ENCODE data around the gene AK9. TPM values are rescaled to one million over a fixed set of nuclear protein-coding genes. Genes with fewer than 3 reads are reported as not detected.
"Not testable (repeated sequence)": the region's sequence is repeated elsewhere in the genome, so short reads cannot be mapped to it uniquely, and the experiment has no call there.

AK9 gene
- total and polyA plus RNA-seq, 4 donors = 1.1 to 5.3 (median 3.8) TPM

DNA sequence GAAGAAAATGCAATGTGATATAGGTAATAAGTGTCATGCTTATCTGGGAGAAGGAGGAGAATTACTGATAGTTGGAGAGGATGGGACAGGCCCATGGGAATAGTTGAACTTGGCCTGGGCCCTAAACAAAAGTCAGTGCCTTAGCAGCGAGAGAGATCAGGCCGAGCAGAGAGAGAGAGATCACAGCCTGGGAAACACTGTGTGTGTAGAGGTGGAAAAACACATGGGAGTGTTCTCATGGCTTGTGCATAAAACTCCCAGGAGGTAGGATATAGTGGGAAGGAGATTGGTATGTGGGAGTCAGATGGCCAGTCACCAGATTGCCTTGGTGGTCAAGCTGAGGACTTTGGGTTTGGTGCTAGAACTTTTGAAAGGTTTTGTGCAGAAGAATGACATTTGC lies 47.7 kb upstream of the AK9 start:
- DNase-seq (ENCODE audit: low spot score) = no peak
- H3K27ac ChIP-seq (ENCODE audit: low read depth in 1 of 2, low read length in 2 of 2) = no peak overlapping the region
- no peak overlapping the region for H3K4me3 ChIP-seq (ENCODE audit: low read depth in 1 of 3, low read length in 3 of 3)
- no peak overlapping the region for H3K9ac ChIP-seq (ENCODE audit: low read depth in 1 of 2, low read length in 2 of 2)
- no peaks in the 10 kb centered on the region for H3K4me1 ChIP-seq (ENCODE audit: control insufficient read depth in 4 of 4, insufficient read depth in 4 of 4, low read length in 3 of 4)
- no peaks in the 10 kb centered on the region for H3K27me3 ChIP-seq (ENCODE audit: control insufficient read depth in 4 of 4, insufficient read depth in 4 of 4, low read length in 3 of 4)
- peaks cover 4 to 23% (median 11%) of the 10 kb centered on the region in 4 donors for H3K36me3 ChIP-seq (ENCODE audit: control insufficient read depth in 4 of 4, insufficient read depth in 3 of 4, low read depth in 1 of 4, low read length in 3 of 4)
- TF ChIP-seq FOXA1 (IDR thresholded peaks at IDR 0.05) (no peak), NR2F2 (IDR thresholded peaks at IDR 0.05) (no peak), YY1 (IDR thresholded peaks at IDR 0.05) (no peak), REST (IDR thresholded peaks at IDR 0.05) (no peak)
- TF ChIP-seq, protein P1, sequence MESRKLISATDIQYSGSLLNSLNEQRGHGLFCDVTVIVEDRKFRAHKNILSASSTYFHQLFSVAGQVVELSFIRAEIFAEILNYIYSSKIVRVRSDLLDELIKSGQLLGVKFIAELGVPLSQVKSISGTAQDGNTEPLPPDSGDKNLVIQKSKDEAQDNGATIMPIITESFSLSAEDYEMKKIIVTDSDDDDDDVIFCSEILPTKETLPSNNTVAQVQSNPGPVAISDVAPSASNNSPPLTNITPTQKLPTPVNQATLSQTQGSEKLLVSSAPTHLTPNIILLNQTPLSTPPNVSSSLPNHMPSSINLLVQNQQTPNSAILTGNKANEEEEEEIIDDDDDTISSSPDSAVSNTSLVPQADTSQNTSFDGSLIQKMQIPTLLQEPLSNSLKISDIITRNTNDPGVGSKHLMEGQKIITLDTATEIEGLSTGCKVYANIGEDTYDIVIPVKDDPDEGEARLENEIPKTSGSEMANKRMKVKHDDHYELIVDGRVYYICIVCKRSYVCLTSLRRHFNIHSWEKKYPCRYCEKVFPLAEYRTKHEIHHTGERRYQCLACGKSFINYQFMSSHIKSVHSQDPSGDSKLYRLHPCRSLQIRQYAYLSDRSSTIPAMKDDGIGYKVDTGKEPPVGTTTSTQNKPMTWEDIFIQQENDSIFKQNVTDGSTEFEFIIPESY (IDR thresholded peaks at IDR 0.05) = no peak
- H3K9me3 ChIP-seq (ENCODE audit: control insufficient read depth in 4 of 4, low read length in 3 of 4) = no peaks in the 10 kb centered on the region
- WGBS = 92% methylated on average over 2 of the region's 2 CpGs

- TF ChIP-seq, protein P2, sequence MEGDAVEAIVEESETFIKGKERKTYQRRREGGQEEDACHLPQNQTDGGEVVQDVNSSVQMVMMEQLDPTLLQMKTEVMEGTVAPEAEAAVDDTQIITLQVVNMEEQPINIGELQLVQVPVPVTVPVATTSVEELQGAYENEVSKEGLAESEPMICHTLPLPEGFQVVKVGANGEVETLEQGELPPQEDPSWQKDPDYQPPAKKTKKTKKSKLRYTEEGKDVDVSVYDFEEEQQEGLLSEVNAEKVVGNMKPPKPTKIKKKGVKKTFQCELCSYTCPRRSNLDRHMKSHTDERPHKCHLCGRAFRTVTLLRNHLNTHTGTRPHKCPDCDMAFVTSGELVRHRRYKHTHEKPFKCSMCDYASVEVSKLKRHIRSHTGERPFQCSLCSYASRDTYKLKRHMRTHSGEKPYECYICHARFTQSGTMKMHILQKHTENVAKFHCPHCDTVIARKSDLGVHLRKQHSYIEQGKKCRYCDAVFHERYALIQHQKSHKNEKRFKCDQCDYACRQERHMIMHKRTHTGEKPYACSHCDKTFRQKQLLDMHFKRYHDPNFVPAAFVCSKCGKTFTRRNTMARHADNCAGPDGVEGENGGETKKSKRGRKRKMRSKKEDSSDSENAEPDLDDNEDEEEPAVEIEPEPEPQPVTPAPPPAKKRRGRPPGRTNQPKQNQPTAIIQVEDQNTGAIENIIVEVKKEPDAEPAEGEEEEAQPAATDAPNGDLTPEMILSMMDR (IDR thresholded peaks at IDR 0.05; ENCODE audit: low read depth, low read length, missing input control) = no peak
- no peak for DNase-seq (ENCODE audit: low spot score)
- Histone ChIP-seq H3K4me3 (ENCODE audit: low read depth in 1 of 3, low read length in 3 of 3) (no peak overlapping the region), H3K9ac (ENCODE audit: low read depth in 1 of 2, low read length in 2 of 2) (no peak overlapping the region), H3K27ac (ENCODE audit: low read depth in 1 of 2, low read length in 2 of 2) (no peak overlapping the region), H3K36me3 (ENCODE audit: control insufficient read depth in 4 of 4, insufficient read depth in 3 of 4, low read depth in 1 of 4, low read length in 3 of 4) (peaks cover 4 to 20% (median 8%) of the 10 kb centered on the region in 4 donors), H3K9me3 (ENCODE audit: control insufficient read depth in 4 of 4, low read length in 3 of 4) (no peaks in the 10 kb centered on the region), H3K27me3 (ENCODE audit: control insufficient read depth in 4 of 4, insufficient read depth in 4 of 4, low read length in 3 of 4) (no peaks in the 10 kb centered on the region), H3K4me1 (ENCODE audit: control insufficient read depth in 4 of 4, insufficient read depth in 4 of 4, low read length in 3 of 4) (no peaks in the 10 kb centered on the region)
- 91% methylated on average over 1 of the region's 1 CpG for WGBS
These were observed 47.3 kb upstream of the AK9 start for GRCh38 chr6:109738255-109738654.

DNA sequence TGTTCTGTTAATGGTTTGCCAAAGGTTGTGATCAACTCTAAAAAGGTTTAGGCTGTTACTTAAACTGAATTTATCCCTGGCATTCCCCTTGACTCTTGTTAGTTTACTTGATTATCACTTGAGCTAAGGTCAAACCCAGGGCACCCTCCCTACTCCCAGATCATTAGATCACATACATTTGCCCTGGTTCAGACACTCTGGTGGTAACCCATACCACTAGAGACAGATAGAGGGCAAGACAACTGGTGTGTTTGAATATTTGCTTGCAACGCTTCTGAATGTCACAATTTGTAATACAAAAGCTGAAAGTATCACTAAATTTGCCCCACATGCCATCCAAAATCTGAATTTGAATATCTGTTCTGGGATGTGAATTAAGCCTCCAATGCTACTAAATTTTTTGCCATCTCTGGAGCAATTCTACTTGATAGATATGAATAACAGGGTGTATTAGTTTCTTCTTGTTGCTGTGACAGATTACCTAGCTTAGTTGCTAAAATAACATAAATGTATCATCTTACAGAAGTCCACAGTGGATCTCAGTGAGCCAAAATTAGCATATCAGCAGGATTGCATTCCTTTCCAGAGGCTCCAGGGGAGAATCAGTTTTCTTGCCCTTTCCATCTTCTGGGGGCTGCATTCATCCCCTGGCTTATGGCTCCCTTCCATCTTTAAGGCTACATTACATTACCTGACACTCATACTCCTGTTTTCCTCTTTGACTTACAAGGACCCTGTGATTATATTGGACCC lies 45.4 kb upstream of the AK9 start:
- Histone ChIP-seq H3K27ac (ENCODE audit: low read depth in 1 of 2, low read length in 2 of 2) (no peak overlapping the region), H3K4me3 (ENCODE audit: low read depth in 1 of 3, low read length in 3 of 3) (no peak overlapping the region), H3K9ac (ENCODE audit: low read depth in 1 of 2, low read length in 2 of 2) (no peak overlapping the region), H3K4me1 (ENCODE audit: control insufficient read depth in 4 of 4, insufficient read depth in 4 of 4, low read length in 3 of 4) (no peaks in the 10 kb centered on the region), H3K27me3 (ENCODE audit: control insufficient read depth in 4 of 4, insufficient read depth in 4 of 4, low read length in 3 of 4) (no peaks in the 10 kb centered on the region), H3K9me3 (ENCODE audit: control insufficient read depth in 4 of 4, low read length in 3 of 4) (no peaks in the 10 kb centered on the region), H3K36me3 (ENCODE audit: control insufficient read depth in 4 of 4, insufficient read depth in 3 of 4, low read depth in 1 of 4, low read length in 3 of 4) (peaks cover 4 to 15% (median 8%) of the 10 kb centered on the region in 4 donors)
- no peak for DNase-seq (ENCODE audit: low spot score)
- TF ChIP-seq FOXA1 (IDR thresholded peaks at IDR 0.05) (no peak), YY1 (IDR thresholded peaks at IDR 0.05) (no peak), GABPA (IDR thresholded peaks at IDR 0.05 in 1 of 2, conservative IDR thresholded peaks at IDR 0.05 in 1 of 2) (no peak), MAX (IDR thresholded peaks at IDR 0.05) (no peak), TAF1 (conservative IDR thresholded peaks at IDR 0.05) (no peak), HNF4G (IDR thresholded peaks at IDR 0.05) (no peak)
- TF ChIP-seq, protein P2 (IDR thresholded peaks at IDR 0.05; ENCODE audit: low read depth, low read length, missing input control) = no peak
- 91% methylated on average over 1 of the region's 1 CpG for WGBS

- H3K27me3 ChIP-seq (ENCODE audit: control insufficient read depth in 4 of 4, insufficient read depth in 4 of 4, low read length in 3 of 4); H3K9ac ChIP-seq (ENCODE audit: low read depth in 1 of 2, low read length in 2 of 2); H3K4me3 ChIP-seq (ENCODE audit: low read depth in 1 of 3, low read length in 3 of 3); H3K27ac ChIP-seq (ENCODE audit: low read depth in 1 of 2, low read length in 2 of 2); H3K36me3 ChIP-seq (ENCODE audit: control insufficient read depth in 4 of 4, insufficient read depth in 3 of 4, low read depth in 1 of 4, low read length in 3 of 4); DNase-seq (ENCODE audit: low spot score); H3K9me3 ChIP-seq (ENCODE audit: control insufficient read depth in 4 of 4, low read length in 3 of 4); H3K4me1 ChIP-seq (ENCODE audit: control insufficient read depth in 4 of 4, insufficient read depth in 4 of 4, low read length in 3 of 4): not testable (repeated sequence)
- WGBS = 95% methylated on average over 3 of the region's 3 CpGs
These were observed 34.2 kb upstream of the AK9 start for GRCh38 chr6:109725250-109725649.
